Spleen (tissue), 7 donors: ENCODE results near the gene WNT2.

Source experiments
- CTCF ChIP-seq, 11 experiments: fragments of 200-600 bp in 7 of 11; fragments of 450-650 bp in 4 of 11; sonication (generic) in 4 of 11; IDR thresholded peaks in 8 of 11; conservative IDR thresholded peaks in 3 of 11; 1 replicate in 7 of 11; 2 replicates in 4 of 11; pipeline versions ENCODE4 v1.4.0 to v1.8.0; 2016 to 2021; ENCODE audit warnings: antibody characterized with exemption in 11 of 11, inconsistent platforms in 4 of 11, mild to moderate bottlenecking in 1 of 11
- POLR2A ChIP-seq, 3 donors: fragments of 450-650 bp; IDR thresholded peaks; one replicate each; pipeline ENCODE4 v1.5.1; 2017; ENCODE audit warnings: antibody characterized with exemption in 3 of 3, mild to moderate bottlenecking in 1 of 3
- POLR2AphosphoS5 ChIP-seq, 3 donors: sonication (generic); formaldehyde crosslinking; IDR thresholded peaks; one replicate each; pipeline ENCODE4 v1.5.1; 2017; ENCODE audit warnings: antibody characterized with exemption in 3 of 3
- donor health status: DM: no; HTN: no; CAD: no; lungs with moderate emphysema.
- donor health status: DM: no; HTN: no; CAD: no.
- donor health status: DM: no; HTN: no; CAD: no.

- TF ChIP-seq POLR2AphosphoS5 (IDR thresholded peaks at IDR 0.05) (no peak), POLR2A (IDR thresholded peaks at IDR 0.05) (no peak), CTCF (IDR thresholded peaks at IDR 0.05 in 8 of 11, conservative IDR thresholded peaks at IDR 0.05 in 3 of 11) (no peak)
These were observed 43.7 kb downstream of the WNT2 start for GRCh38 chr7:117279203-117279602.
